ENCODE measurements around the gene IFIT5.
"Not testable (repeated sequence)": the region's sequence is repeated elsewhere in the genome, so short reads cannot be mapped to it uniquely, and the experiment has no call there.

The IFIT5 gene

DNA sequence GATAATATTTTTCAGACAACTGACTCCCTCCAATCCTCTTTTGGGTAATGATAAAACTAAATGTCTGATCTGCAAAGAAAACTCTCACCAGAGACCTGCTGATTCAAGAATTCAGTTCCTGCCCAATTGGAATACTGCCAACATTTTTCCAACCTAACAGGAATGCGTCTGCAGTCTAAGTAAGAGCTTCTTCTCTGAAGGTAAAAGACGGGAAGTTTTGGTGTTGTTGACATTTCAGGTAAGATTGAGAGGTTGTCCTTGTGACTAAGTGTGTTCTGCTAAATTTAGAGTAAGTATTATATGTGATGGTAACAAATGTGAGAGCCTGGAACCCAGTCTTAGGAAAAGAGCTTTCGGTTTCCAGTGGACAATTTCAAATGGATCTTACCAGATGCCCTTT lies 17.6 kb downstream of the IFIT5 start:
- DNase-seq (ENCODE audit: low read depth), result no peak

DNA sequence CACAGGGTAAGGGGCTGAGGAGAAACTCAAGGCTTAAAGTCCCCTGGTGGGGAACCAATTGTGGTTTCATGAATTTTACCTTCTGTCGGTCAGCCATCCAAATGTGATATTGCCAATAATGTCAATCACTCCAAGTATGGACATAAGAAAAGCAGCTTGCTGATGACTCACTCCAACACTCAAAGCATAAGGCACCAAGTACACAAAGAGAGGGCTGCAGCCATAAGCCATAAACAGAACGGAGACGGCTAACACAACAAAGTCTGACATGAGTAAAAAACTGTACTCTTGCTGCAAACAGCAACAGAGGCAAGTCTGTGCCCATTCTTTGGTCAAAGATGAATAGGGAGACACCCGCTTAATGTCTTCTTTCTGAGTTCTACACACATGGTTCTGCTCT lies 24.2 kb downstream of the IFIT5 start:
- no peak for DNase-seq (ENCODE audit: low read depth)

DNA sequence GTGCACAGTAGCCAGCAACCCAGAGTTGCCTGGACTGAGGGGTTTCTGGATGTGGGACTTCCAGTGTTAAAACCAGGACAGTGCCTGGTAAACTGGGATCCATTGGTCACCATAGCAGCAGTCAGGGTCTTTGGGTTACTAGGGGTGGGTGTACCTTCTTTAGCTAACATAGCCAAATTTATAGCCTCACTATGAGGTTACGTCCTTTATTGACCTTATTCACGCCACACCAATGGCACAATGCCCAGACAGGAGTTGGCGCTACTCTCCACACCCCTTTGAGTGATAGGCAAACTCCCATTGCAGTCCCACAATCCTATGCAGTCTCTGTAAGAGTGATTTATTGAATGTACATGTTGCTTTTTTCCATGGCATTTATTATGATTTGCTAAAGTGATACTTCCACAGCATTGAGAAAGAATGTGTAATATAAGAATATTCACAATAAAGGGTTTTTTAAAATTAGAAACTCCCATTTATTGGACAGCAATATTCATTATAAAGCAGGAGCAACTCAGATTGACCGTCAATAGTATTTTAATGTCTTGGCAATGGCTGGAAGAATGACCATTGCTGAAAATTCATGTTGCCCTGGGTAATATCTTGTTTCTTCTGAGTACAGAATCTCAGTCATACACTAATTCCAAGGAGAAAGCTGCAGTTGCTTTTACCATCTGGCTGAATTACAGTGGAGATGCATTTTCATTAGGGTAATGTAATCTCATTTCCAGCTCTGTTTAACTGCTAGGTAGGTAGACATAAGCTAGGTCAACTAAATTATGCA lies 26.1 kb downstream of the IFIT5 start:
- DNase-seq (ENCODE audit: low read depth), result no peak

DNA sequence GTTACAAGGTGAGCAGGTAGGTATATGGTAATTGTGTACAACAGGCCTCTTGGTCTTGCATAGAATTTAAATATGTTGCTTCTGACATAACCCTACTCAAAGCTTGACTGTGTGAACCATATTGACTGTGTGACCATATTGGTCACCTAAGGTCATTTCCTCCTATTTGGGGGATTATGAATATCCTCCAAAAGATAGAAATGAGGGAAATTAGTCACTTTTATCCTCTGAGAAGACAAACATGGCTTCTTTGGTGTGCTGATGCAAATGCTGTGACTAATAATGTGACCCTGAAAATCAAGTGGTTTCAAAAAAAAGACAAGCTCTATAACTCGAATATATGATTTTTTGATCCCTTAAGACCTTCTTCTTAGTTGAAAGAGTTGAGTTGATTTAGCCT lies 27.9 kb downstream of the IFIT5 start:
- no peak for DNase-seq (ENCODE audit: low read depth)

DNA sequence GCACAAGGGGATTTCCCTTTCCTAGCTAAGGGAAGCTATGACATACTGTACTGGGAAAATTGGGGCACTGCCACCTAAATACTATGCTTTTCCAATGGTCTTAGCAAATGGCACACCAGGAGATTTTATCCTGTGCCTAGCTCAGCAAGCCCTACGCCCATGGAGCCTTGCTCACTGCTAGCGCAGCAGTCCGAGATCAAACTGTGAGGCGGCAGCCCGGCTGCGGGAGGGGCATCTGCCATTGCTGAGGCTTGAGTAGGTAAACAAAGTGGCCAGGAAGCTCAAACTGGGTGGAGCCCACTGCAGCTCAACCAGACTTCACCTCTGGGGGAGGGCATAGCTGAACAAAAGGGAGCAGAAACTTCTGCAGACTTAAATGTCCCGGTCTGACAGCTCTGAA lies 30.5 kb downstream of the IFIT5 start:
- DNase-seq (ENCODE audit: low read depth), result not testable (repeated sequence)

DNA sequence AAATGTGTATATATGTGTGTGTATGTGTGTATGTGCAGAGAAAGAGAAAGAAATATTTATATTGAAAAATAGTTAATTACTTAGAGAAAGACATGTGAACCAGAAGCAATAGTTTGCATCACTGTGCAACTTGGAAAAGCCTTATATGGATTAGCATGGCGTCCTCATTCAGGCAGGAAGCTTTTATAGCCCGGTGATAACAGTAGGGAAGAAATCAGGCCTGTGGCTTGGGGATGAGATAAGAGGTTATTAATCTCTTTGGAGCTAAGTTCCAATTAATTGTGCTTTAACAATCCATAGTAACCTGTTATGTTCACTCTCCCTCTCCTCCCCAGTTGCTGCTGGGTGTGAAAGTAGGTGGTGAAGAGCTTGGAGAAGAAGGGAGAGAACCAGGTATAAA lies 36.5 kb downstream of the IFIT5 start:
- no peak for DNase-seq (ENCODE audit: low read depth)

DNA sequence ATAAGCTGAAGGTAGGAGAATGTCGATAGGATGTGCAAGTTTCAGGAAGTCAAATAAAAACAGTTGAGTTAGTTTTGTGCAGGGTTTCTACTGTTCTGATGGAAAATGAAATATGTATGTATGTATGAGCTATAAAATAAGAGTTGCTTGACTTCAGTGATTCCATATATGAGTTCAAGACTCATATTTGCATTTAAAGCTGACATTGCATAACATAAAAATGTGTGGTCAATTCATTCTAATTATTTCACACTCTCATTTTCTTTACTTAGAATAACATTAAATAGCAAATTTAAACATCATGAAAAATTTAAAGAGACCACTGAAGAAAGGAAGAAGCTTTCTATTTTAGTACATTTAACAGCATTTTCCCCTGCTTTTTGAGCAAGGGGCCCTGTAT lies 37.8 kb downstream of the IFIT5 start:
- no peak for DNase-seq (ENCODE audit: low read depth)

DNA sequence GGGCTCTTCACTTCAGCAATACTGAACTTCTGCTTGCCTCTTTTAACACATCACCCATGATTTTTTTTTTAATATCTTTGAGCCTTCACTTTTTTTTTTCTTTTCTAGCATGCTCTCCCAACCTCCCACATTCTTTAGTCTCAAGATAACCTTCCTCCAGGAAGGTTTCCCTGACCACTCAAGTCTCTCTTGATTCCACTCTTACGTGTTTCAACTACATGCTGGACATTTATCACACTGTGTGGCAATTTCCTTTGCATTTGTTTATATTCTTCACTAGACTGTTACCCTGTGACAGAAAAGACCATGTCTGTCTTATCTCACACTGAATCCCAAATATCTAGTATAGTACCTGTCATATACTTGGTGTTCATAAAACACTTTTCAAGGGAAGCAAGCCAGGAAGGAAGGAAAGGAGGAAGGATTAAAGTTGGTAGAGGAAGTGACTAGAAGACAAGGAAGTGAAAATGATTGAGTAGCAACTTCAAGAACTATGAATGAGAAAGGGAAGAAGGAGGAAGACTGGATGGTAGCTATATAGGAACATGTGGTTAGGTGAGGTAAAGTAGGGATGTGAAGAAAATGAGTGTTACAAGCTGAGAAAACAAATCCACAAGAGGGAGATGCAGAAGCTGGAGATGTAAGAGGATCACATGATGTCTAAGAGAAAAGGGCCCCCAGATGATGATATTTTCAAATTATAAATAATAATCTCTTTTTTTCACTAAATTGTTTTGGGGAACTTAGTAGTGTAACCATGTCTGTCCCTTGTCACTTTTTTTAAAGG lies 40.4 kb downstream of the IFIT5 start:
- DNase-seq (ENCODE audit: low read depth), result no peak

DNA sequence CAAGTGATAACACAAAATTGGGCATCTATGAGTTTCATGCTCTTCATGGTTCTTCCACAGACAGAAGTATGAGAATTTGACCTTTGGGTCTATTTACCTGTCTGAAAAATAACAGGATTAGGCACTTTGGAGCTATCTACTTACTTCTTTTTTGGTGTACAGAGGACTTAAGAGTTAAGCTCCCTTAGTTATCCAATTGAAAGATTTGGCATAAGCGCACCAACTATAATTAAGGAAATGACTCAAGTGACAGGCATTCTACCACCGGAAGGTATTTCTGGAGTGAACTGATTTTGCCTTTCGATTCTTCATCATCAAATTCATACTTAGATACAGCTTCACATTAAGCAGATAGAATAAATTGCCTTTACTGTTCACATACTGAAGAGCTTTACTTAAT lies 43.9 kb downstream of the IFIT5 start:
- DNase-seq (ENCODE audit: low read depth), result no peak

DNA sequence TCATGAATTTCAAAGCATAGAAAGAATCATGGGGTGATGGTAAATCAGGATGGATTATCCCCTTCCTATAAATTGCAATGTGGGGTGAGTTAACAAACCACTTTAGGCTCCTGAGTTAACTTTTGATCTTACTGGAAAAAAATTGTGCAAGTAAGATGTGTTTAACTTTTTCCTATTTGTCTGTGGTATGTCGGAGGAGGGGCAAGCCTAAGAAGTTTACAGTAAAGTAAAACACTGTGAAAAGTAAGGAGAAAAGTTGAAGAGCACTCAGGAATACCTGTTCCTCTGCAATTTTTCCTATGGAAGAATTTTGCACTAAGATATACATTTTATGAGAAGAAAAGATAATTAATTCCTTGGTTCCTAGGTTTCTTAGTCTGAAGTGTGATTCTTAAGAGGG lies 44.4 kb downstream of the IFIT5 start:
- no peak for DNase-seq (ENCODE audit: low read depth)

DNA sequence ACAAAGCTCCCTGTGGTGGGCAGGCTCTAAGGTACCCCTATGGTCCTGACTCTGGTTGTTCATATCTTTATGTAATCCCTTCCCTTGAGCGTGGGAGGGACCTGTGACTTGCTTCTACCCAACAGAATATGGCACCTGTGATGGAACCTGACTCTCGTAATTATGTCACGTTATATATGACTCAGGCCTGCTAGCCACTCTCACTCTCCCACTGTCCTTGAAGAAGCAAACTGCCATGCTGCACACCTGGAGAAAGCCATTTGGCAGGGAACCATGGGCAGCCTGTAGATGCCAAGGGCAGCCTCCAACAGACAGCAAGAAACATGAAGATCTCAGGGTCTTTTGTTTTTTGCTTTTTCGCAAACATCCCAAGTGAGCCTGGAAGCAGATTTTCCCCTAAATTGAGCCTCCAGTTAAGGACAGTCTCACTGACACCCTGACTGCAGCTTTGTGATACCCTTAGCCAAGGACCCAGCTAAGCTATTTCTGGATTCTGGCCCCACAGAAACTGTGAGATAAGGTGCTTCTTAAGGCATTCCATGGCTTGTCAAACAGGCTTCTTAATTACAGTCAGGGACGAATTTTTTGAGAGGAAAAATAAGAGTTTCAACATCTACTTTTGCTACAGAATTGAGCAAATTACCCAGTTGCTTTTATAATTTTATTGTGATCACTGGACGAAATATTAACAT lies 49.6 kb downstream of the IFIT5 start:
- DNase-seq (ENCODE audit: low read depth), result no peak

DNA sequence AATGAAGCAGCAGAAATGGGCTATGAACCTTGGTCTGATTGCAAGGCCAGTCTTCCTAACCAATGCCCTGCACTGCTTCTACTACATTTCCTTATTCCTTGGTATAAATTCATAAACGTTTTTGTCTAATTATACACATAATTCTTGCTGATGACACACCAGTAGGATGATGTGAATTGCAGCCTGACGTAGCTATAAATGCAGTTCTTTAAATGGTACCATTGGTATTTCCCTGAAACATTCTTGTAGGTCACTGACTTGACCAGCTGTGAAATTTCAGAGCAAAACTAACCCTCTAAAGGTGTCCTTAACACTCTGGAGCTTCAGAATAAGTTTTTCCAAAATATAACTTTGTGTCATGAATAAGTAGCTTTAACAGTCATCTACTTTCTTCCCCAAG lies 50.8 kb downstream of the IFIT5 start:
- DNase-seq (ENCODE audit: low read depth), result no peak

DNA sequence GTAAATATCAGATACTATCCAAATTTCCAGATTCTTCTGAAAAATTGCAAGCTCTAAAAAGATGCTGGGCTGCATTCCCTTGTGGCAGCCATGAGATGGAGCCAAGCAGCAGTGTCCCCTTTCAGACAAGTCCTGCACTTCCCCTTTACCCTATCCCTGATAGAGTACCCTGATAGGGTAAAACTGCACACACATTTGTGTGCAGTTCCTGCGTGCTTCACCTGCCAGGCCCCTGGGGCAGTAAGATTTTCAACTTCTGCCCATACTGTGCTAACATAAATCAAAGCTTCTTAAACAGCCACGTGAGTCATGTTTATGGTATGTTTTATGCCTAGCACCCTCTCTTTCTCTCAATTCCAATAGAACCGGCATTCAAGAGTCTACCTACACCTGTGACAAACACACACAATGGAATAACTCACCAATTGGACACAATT lies 52.2 kb downstream of the IFIT5 start:
- DNase-seq (ENCODE audit: low read depth), result no peak

DNA sequence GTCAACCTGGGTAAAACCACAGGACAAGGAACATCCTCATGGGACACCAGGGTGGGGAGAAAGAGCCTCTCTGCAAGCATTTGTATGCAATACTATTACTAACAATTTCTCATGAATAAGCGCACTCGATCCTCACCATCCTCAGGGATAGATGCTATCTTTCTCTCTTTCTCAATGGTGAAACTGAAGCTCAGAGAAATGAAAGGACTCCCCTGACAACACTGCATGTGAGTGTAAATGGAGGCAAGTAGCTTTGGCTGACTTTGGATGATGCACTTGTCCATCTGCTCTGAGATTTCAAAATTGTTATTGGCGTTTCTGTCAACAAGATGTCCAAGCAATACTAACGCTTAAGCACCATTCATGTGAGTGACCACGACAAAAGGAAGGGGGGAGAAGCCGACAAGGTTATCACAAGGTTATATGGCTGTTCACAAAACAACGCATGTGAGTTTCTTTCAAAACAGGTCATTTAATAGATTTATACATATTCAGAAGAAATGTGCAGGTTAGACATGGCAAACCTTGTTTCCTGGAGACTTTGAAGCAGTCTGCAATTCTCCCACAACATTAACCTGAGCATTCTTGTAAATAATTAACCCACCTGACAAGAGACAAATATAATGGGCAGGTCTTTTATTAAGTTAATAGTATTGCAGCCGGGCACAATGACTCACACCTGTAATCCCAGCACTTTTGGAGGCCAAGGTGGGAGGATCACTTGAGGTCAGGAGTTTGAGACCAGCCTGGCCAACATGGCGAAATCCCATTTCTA lies 54.0 kb downstream of the IFIT5 start:
- no peak for DNase-seq (ENCODE audit: low read depth)

DNA sequence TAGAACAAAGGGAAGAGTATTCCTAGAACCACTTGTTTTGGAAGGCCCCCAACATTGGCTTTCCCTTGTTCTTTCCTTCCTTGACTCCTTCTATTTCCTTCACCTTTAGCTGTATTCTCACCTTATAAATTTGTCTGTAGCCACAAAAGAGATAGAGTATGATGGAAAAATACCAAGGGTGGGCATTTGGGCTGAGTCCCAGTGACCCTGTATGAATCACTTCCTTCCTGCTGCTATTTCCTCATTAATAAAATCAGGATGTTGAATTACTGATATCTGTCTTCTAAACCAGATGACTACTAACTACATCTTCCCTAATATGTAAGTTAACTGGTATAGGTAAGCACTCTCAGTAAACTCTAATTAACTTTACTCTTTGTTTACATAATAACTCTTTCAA lies 55.1 kb downstream of the IFIT5 start:
- DNase-seq (ENCODE audit: low read depth), result no peak
